ENCODE results near the gene MAD1L1.
"Not testable (repeated sequence)": the region's sequence is repeated elsewhere in the genome, so short reads cannot be mapped to it uniquely, and the experiment has no call there.

Gene MAD1L1

DNA sequence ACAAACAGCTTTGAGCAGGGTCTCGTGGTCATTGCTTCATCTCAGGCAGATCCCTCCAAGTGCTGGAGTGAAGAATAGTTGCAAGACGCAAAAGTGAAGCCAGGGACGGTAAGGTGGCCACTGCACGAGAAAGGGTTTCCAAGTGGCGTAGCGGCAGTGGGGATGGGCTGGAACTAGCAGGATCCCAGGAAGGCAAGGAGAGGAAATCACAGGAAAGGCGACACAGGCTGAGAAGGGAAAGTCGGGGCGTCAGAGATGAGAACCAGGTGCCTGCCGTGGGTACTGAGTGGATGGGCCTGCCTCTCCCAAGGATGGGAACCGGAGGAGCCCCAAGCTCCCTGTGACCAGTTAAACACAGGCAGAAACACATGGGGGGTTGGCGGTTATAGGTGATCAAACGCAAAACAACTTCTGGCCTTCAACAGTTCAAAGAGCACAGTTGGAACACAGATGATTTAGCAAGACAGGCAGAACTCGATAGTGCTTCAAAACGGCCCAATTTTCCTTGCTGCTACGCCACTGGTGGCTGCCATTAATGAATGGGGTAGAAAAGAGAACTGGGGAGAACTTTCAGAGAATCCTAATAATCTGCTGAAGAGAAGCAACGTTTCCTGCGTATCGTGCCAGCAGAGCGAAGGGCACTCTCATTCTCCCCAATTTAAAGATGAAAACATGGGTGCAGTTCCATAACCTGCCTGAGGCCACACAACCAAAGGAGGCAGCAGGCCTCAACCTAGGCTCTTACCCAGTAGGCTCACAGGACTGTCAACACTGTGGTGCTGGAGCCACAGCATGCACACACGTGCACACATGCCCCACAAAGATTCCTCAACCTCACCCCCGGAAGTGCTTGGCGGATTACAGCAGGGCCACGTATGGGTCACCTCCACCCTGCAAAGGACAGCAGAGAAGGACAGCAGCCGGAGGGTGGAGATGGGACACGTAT, 61.9 kb downstream of the MAD1L1 start:
- no peak for DNase-seq

DNA sequence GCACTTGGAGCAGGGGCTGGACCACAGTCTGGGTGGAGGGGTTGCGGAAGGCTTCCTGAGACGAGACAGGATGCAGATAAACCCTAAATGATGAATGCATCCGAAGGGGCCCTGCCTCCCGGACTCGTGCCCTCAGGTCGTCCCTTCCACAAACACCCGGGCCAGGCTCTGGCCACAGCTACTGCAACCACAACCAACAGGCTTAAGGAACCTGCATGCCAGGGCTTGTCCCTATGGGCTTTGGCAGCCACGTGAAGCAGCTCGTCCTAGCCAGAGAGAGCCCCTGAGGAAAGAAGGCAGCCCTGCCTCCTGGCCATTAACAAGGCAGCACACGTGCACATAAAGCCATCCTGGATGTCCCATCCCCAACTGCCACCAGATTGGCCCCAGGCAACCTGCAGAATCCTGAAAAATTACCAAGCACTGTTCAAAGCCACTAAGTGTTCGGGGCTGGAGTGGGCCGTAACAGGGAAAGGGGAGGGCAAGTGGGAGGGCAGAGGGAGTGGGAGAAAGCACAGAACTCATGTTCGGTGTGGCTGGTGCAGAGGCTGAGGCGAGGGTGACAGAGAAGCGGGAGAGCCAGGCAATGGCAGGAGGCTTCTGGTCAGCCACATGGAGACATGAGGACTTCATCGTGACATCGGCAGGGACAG, 62.7 kb downstream of the MAD1L1 start:
- DNase-seq = no peak

DNA sequence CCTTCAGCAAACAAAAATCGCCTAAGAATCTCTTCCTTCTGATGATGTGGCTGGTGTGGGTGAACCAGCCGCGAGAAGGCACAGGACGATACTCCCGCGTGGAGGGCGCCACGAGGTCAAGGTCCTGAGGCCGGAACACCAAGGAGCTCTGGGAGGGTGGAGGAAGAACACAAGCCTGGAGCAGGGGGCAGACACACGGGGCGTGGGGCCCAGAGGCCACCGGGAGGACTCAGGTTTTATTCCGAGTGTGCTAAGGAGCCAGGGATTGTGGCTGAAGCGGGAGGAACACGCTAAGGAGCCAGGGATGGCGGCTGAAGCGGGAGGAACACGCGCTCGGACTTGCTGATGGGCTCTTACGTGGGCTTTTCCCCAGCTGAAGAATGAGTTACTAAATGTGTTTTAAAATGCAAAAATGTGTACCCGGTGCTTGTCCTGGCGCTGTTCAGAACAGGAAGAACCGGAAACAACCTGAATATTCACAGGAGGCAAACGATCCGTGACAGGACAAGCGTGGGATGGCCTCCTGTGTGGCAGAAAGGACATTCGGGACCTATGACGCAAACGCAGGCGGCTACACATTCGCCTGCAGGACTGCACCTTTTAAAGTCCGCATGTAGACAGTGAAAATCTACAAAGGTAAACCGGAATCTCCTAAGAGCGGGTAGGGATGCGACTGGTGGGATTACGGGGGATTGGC, 64.0 kb downstream of the MAD1L1 start:
- no peak for DNase-seq

DNA sequence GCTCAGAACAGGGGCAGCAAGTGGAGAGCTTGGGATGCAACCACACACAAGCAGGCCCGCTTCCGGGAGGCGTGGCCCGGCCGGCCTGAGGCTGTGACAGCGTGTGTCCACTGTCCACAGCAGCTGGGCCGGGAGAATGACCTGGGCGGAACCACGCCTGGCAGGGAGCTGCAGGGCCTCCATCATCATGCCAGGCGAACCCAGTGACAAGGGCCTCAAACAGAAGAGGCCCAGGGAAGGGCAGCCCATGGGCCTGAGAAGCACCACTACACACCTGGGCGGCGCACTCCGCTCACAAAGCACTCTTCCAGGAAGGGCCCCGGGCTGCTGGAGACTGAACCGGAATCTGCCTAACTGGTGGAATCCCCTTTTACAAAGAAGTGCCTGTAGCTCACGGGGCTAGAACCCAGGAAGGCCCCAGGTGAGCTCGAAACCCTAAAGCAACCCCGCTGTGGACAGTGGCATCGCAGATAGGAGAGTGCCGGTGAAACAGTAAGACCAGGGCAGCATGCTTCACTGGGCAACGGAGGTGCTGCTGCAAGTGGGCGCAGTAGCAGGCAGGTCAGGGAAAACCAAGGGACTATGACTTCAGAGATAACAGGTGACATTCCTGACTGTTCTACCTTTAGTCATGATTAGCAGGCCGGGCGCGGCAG, 66.0 kb downstream of the MAD1L1 start:
- no peak for DNase-seq

DNA sequence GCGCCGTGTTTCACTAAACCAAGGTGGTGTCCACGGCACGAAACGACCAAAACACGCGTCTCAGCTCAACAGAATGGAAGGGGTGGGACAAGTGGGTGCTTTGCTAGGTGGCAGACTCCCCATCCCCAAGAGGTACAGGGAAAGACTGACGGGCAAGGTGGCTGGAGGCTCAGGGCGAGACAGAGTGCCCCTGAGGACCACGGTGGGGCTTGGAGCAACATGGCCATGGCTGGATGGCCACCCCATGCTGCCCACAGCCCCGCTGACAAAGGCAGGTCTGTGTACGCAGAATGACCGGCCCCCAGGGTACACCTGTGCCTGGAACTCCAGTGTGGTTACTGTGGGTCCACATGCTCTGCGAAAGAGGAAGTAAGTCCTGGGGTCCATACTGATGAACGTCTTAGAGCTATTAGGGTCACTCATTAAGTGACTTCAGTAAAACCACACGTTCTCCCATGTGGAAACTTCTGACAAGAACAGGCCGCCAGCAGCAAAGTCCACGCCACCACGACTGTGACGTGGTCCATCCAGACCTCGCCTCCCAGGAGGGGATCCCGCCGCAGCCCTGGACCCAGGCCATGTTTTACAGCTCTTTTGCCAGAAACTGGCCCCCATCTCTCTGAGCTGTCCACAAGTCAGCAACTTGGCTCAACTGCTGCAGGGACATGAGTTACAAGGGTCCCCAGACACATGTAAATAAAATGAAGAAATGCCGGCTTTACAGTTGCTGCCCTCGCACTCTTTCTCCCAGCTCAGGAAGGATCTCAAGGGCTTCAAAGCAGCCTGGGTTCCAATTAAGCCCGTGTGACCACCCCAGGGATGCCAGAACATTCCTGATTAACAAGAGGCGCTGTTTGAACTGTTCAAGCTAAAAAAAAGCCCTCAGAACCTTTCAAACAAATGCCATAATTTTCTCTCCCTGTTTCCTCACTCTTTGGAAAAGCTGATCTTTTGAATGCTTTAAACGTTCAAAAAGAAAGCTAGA, 66.8 kb downstream of the MAD1L1 start:
- DNase-seq = no peak

DNA sequence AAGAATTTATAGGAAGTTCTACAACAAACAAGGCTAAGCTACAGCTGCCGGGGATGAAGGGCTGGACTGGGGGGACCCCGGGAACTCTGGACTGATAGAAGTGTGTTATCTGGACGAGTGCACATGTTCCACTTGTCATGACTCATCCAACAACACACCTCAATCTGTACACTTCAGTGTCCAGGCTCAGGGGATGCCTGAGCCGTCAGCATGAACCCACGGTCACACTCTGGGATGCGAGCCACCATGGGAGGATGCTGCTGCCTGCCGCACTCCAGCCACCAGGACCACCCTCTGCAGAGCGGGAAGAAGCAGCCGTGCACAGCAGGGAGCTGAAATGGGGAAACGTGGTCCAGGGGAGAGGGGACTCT, 67.5 kb downstream of the MAD1L1 start:
- no peak for DNase-seq

DNA sequence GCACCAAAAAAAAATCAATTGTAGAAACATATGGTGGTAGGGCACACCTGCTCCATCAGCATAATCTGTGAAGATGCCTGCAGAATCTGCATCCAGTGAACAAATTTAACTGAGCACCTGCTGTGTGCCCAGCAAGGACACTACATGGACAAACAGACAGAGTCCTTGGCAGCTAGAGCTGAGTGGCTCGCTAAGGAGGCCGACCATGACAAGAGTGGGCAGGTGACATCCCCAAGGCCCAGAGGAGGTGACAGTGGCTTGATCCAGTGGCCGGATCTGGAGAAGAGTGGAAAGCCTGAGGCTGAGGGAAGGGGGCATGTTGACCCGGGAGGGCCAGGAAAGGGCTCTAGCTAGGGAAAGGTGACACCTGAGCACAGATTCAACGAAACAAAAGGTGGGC, 68.1 kb downstream of the MAD1L1 start:
- no peak for DNase-seq

DNA sequence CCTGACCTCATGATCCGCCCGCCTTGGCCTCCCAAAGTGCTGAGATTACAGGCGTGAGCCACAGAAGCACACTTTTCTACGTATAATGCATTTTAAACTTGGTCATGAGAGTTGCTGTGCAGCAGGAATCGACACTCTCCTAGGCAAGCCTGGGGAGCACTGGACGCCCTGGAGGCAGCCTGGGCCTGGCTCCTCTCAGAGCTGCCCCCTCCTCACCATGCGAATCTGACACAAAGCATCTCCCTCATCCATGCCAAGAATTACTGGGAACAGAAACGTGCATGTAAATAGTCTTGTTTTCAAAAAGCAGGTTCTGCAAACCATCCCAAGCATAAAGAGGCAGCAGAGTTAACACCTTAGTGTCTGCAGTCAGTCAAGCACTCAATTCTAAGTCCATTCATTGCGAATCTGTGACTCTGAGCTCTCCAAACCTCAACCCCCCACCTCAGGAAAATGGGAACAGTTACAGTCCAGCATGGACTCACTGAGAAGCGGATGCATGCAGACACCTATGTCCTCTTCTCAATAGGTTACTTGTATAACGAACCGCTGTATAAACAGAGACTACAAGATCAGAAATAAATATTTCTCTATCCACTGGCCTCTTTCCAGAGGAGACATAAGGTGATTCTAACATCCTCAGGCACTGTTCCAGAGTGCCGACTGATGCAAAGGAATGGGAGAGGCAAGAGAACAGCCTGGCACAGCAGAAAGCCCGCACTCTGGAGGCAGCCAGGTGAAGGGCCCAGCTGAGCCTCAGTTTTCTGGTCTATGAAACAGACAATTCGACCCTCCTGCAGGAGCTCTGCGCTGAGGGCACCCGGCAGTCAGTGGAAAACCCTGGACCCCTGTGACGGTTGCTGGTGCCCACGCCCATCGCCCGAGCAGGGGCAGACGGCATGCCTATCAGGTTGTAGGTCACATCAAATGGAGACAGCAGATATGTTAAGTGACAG, 68.9 kb downstream of the MAD1L1 start:
- no peak for DNase-seq

DNA sequence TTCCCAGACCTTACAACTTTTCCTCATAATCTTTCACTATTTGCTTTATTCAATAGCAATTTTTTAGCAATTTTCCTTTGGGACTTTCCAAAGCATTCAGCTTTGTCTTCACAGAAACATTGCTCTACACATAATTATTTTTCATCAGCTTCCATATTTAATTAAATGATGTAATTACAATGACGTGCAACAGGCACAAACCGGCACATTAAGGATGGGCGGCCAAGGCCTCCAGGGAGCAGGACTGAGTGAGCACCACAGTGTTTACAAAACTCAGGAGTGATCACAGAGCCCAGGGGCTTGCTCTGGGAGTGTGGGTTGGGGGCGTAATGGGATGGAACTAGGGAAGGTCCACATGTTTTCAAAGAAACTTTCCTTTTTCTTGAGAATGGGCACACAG, 69.8 kb downstream of the MAD1L1 start:
- no peak for DNase-seq

DNA sequence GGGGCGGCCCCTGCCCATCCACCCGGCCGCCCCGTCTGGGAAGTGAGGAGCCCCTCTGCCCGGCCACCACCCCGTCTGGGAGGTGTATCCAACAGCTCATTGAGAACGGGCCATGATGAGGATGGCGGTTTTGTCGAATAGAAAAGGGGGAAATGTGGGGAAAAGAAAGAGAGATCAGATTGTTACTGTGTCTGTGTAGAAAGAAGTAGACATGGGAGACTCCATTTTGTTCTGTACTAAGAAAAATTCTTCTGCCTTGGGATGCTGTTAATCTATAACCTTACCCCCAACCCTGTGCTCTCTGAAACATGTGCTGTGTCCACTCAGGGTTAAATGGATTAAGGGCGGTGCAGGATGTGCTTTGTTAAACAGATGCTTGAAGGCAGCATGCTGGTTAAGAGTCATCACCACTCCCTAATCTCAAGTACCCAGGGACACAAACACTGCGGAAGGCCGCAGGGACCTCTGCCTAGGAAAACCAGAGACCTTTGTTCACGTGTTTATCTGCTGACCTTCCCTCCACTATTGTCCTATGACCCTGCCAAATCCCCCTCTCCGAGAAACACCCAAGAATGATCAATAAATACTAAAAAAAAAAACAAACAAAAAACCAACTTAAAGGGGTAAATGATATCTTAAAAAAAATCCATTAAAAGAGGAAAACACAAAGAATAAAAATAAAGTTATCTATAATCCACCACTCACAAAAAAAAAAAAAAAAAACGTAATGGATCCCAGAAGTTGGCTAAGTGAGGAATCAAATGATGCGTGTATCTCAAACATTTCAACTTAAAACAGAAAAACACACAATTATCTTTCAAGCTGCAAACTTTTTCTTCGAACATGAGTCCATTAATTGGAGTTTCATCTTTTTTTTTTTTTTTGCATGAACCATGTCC, 70.5 kb downstream of the MAD1L1 start:
- not testable (repeated sequence) for DNase-seq

DNA sequence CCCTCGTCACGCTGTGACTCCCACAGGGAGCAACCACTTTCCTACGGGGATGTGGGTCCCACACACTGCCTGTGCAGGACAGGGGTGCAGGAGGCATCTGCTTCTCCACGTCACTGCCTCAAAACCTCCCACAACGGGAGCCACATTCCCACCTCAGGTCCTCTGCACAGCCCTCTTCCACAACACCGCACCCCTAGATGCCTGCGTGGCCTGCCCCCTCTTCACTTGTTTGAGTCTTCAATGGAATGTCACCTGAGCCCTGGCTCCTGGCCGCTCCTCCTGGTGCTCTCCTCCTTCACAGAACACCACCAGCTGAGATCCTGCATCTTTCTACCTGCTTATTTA, 73.6 kb downstream of the MAD1L1 start:
- no peak for DNase-seq

DNA sequence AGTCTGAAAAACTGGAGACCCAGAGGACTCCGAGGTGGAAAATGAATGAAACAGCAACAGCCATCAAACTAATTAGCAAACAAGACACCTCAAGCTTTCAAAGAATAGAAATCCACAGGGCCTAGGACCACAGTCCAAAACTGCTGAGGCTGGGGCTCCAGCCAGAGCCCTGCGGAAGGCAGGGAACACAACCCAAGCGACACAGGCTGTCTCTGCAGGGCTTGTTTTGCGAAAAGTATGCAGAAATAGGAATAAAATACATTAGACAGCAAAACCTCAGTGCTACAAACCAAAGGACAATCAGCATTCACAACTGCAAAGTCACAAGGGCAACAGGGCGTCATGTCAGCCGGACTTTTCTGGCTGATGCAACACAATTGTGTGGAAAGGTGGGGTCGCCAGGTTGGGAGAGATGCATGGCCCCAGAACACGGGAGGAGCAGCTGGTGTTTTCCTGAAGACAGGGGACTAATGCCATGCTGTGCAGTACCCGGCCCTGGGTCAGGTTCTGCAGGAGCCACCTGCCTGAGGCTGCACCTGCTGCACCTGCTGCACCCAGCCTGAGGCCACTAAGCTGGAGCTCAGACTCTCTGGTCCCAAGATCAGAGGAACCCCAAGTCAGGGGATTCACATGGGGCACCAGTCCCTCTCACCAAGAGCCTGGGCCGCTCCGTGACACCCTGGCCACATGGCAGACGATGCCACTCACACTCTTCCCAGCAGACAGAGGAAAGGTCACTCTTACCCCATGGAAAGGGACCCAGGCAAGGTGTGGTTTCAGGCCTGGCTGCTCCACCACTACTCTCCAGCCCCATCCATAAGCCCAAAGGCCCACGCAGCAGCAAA, 74.2 kb downstream of the MAD1L1 start:
- DNase-seq = no peak

DNA sequence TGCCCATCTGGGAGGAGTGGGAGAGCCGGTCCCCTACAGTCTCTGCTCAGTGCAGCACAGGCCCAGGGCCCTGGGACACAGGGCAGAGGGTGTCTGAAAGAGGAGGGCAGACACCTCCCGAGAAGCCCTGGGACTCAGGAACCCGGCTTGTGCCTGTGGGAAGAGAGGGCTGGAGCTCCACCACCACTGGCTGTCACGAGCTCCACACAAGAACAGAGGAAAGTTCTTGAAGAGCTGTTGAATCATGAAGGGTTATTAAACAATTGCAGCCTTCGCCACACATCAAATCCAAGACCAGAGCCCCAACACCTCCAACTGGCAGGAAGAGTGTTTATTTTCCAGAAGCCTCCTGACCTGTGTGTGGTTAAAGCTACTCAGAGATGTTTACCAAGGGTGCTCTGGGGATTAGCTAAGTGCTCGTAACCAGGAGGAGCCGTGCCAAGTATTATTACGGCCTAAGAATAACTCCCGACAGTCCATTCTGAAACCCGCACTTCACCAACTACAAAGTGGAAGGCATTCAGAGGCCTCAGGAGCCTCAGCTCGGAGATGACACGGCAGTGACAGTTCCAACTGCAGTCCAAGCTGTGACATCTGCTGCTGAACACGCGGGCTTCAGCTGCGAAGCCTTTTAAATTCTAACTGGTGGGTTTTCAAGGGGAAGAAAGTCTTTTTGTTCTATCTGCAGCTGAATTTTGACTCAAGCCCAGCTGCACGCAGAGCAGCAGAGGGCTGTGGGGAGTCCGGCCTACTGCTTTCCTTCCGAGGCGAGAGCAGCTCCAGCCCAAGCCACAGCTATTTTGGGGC, 75.1 kb downstream of the MAD1L1 start:
- DNase-seq = no peak

DNA sequence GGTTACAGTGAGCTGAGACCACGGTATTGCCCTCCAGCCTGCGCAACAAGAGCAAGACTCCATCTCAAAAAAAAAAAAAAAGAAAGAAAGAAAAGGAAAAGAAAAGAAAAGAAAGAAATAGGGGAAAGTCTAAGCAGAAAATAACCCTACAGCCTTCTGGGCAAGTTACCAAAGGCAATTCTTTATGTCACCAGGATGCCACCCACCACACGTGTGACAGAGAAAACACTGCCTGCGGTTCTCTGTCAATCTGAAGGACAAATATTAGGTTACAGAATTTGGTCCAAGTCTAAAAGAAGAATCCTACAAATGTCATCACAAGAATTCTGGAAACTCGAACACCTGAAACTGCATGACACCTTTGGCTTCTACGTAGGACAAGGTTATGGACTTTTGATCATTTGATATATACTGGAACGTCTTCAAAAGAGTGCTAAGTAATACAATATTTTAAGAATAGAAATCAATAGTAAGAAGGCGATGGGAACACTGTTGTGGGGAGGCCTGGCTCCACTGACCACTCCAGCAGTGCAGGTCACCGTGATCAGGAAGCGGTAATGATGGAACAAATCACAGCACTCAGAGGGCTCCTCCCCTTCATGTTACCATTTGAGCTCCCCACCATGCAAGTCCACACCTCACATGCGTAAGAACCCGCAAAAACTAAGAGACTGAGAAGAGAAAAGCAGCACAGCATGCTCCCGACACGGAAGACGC, 75.8 kb downstream of the MAD1L1 start:
- DNase-seq = no peak

DNA sequence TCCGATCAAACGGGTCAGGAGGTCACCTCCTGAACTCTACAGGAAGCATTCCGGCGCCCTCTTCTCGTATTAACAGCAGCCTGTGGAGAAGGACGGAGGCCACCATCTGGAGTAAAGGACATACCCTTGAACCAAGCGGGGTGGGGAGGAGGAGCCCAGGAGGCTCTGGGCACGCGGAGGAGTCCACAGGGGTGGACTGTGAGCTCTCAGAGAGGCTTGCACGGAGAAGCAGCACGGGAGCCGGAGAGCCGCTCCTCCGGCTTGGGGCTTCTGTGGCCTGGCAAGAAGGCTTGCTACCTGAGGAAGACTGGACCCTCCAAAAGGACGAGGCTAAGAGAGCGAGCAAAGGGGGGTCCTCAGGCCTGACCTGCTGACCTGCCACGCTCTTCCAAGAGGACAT, 77.9 kb downstream of the MAD1L1 start:
- DNase-seq = no peak

DNA sequence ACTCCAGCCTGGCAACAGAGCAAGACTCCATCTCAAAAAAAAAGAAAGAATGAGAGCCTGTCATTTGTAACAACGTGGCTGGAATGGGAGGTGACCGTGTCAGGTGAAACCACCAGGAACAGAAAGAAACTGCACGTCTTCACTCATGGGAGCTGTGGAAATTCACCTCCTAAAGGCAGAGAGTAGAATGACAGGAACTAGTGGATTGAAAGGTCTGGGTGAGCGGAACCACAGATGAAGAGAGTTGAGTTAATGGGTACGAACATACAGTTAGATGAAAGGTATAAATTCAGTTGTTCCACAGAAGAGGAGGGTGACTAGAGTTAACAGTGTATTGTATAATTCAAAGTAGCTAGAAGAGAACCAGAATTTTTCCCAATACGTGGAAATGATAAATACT, 78.6 kb downstream of the MAD1L1 start:
- DNase-seq = no peak

DNA sequence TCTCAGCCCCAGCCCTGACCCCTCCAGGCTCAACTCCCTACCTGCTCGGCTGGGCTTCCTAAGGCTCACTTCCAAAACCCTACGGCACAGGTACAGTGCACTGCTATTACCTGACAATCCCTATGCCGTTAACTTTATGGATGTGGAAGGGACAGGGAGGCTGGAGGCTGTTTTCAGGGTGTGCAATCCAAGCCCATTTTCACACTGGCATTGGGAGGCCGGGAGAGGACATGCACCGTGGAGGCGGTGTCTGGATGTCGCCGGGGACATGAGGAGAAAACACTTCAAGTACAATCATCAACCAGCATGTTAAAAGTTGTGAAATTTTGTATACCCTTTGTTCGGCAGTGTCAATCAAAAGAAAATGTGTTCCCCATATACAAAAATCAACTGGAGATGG, 80.1 kb downstream of the MAD1L1 start:
- DNase-seq = no peak

All from activated T-cell treated with anti-CD3 and anti-CD28 coated beads, Interleukin-2, amount 50 U/mL, for 1 hour (primary cell).